HUES6 (cell line): ENCODE data around the gene MYO5C.
A peak's percentile ranks its signal among the peaks of the same experiment; 100 is the strongest.

Experiments used
- H3K27ac ChIP-seq: 2 replicates; pipeline ENCODE4 v1.7.0; 2013; ENCODE audit warnings: low read depth, mild to moderate bottlenecking, low read length, inconsistent platforms
- H3K27me3 ChIP-seq: 2 replicates; pipeline ENCODE4 v1.6.1; 2013; ENCODE audit warnings: low read length; ENCODE audit not compliant: control insufficient read depth, insufficient read depth
- H3K36me3 ChIP-seq: 2 replicates; pipeline ENCODE4 v1.6.1; 2013; ENCODE audit warnings: low read length; ENCODE audit not compliant: control insufficient read depth, insufficient read depth
- H3K4me1 ChIP-seq: 2 replicates; pipeline ENCODE4 v1.6.1; 2013; ENCODE audit warnings: low read length; ENCODE audit not compliant: control insufficient read depth, insufficient read depth
- H3K4me3 ChIP-seq: 2 replicates; pipeline ENCODE4 v1.5.1; 2013; ENCODE audit warnings: low read depth, low read length
- H3K9ac ChIP-seq: one replicate; pipeline ENCODE4 v1.6.1; 2013; ENCODE audit warnings: mild to moderate bottlenecking, low read length
- H3K9me3 ChIP-seq: 2 replicates; pipeline ENCODE4 v1.6.1; 2013; ENCODE audit warnings: low read depth, low read length; ENCODE audit not compliant: control insufficient read depth, insufficient read depth

Gene MYO5C

DNA sequence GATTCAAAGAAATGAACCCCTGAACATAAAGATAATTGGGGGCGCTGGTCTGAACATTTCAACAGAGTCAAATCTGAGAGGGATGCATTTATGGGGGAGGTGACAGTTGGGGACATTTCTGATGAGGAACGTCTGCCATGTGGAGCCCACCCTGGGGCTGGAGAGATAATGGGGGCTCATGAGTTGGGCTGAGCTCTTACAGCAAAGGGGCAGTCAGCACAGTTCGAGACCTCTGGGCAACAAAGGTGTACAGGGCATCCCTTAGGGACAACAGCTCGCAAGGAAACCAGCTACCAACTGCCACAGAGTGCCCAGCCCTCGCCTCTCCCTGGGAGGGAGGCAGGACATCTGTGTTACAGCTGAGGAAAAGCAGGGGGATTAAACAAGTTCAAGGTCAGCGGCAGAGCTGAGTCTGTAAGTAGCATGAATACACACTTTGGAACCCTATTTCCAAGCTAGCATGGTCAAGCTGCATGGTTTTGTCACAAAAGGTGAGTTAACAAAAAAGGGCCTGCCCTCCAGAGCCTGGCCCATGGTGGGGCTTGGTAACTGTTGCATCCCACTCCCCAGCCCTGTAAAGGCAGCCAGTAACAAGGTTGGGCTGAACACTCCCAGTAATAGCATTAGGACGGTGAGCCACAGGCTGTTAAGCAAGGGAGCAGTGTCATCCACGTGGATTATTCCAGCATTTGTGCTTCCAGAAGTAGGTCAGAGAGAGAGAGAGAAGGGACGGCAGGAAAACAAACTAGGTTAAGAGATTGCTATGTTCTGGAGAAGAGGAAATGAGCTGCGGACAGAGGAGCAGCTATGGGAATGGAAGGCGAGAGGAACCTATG is 108.7 kb downstream of the MYO5C start:
- peaks cover 4% of the 10 kb centered on the region; the same call in 1 of the 2 replicates for H3K4me1 ChIP-seq
- H3K27me3 ChIP-seq = no peaks in the 10 kb centered on the region
- no peak overlapping the region for H3K9ac ChIP-seq
- H3K27ac ChIP-seq = no peak overlapping the region
- no peak overlapping the region for H3K4me3 ChIP-seq
- no peaks in the 10 kb centered on the region for H3K36me3 ChIP-seq
- H3K9me3 ChIP-seq = no peaks in the 10 kb centered on the region

- peaks cover 11% of the 10 kb centered on the region for H3K27me3 ChIP-seq
- no peak overlapping the region for H3K4me3 ChIP-seq
- no peak overlapping the region for H3K27ac ChIP-seq
These were observed 110.4 kb downstream of the MYO5C start for GRCh38 chr15:52185151-52185561.

DNA sequence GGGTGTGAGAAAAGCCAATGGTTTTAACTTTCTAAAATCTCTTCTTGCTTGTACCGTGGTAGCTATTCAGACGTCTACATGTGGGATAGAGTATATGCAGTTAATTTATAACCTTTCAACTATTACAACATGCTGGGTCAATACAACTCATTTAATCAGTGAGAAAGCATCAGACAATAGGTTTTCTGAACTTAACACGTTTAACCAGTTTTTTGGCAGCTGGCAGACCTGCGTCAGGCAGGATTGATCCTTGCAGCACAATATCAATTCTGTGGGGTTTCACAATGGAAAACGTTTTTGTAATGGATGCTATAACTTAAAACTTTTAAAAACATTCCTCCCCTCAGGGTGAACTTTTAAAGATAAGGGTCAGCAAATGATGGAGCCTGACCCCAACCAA is 110.9 kb downstream of the MYO5C start:
- Histone ChIP-seq H3K27ac (no peak overlapping the region), H3K4me1 (peaks cover 5% of the 10 kb centered on the region), H3K27me3 (peaks cover 14% of the 10 kb centered on the region)

More at GRCh38 chr15:52185151-52185561, 110.4 kb downstream of the MYO5C start:
- peaks cover 5% of the 10 kb centered on the region for H3K4me1 ChIP-seq
- no peaks in the 10 kb centered on the region for H3K36me3 ChIP-seq
- no peaks in the 10 kb centered on the region for H3K9me3 ChIP-seq
- H3K9ac ChIP-seq = no peak overlapping the region

GRCh38 chr15:52183562-52184173 is 111.9 kb downstream of the MYO5C start:
- Histone ChIP-seq H3K4me3 (no peak overlapping the region), H3K27ac (no peak overlapping the region), H3K27me3 (peaks cover 14% of the 10 kb centered on the region), H3K9ac (no peak overlapping the region), H3K36me3 (no peaks in the 10 kb centered on the region), H3K4me1 (peaks cover 5% of the 10 kb centered on the region), H3K9me3 (no peaks in the 10 kb centered on the region)

More for the DNA sequence above, 110.9 kb downstream of the MYO5C start:
- H3K9ac ChIP-seq = no peak overlapping the region
- no peaks in the 10 kb centered on the region for H3K36me3 ChIP-seq
- H3K4me3 ChIP-seq = no peak overlapping the region
- no peaks in the 10 kb centered on the region for H3K9me3 ChIP-seq

DNA sequence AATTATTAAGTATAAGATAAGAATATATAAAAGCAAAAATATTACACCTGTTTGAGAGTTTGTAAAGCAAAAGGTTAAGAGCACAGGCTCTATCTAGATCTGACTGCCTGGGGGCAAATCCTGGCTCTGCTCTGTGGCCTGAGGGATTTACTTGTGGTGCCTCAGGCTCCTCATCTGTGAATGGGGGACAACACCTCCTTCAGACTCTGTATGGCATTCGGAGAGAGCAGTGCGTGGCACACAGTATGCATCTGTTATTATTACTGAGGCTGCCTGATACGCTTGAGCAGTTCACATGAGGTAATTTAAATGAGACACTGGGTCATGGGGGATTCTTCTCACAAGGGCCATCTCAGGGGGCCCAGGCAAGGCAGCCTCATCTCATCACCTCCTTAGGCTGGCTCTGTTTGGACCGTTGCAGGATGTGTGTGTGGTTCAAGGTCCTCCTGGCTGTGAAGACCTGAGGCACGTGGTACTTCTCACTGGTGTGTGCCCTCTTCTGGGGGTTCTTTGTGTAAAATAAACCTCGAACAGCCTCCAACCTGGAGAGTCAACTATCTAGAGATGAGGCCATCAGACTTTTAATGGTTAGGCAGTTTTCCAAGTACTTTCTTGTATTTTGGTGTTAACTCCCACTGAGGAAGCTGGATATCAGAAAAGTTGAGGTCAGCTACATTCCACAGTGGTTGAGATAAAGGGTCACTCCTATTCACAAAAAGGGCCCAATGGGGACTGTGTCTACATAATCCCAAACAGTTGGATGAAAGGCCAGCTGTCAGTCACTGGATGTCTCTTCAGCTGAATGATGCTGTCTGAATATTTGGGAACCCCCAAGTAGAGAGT is 113.4 kb downstream of the MYO5C start:
- Histone ChIP-seq H3K36me3 (no peaks in the 10 kb centered on the region), H3K9me3 (no peaks in the 10 kb centered on the region), H3K4me1 (peaks cover 5% of the 10 kb centered on the region), H3K27ac (no peak overlapping the region), H3K4me3 (no peak overlapping the region), H3K9ac (no peak overlapping the region), H3K27me3 (peaks cover 14% of the 10 kb centered on the region)

GRCh38 chr15:52180851-52181450 is 114.7 kb downstream of the MYO5C start:
- Histone ChIP-seq H3K27ac (no peak overlapping the region), H3K4me3 (peak overlapping the region; percentile 96), H3K9ac (peak overlapping the region; percentile 75), H3K27me3 (peaks cover 14% of the 10 kb centered on the region), H3K4me1 (peaks cover 5% of the 10 kb centered on the region), H3K9me3 (no peaks in the 10 kb centered on the region), H3K36me3 (no peaks in the 10 kb centered on the region)

- Histone ChIP-seq H3K9me3 (no peaks in the 10 kb centered on the region), H3K4me1 (peaks cover 5% of the 10 kb centered on the region), H3K9ac (peak overlapping the region; percentile 75), H3K36me3 (no peaks in the 10 kb centered on the region), H3K27me3 (peaks cover 14% of the 10 kb centered on the region), H3K27ac (no peak overlapping the region), H3K4me3 (peak overlapping the region; percentile 96)
These were observed 115.3 kb downstream of the MYO5C start for GRCh38 chr15:52180196-52180835.

- H3K27ac ChIP-seq = no peak overlapping the region
- H3K4me1 ChIP-seq = peaks cover 5% of the 10 kb centered on the region
- no peaks in the 10 kb centered on the region for H3K9me3 ChIP-seq
- peak overlapping the region; percentile 96 for H3K4me3 ChIP-seq
- peak overlapping the region; percentile 75 for H3K9ac ChIP-seq
- no peaks in the 10 kb centered on the region for H3K36me3 ChIP-seq
- H3K27me3 ChIP-seq = peaks cover 14% of the 10 kb centered on the region
These were observed 116.1 kb downstream of the MYO5C start for GRCh38 chr15:52179278-52180195.

- Histone ChIP-seq H3K27ac (no peak overlapping the region), H3K27me3 (peaks cover 14% of the 10 kb centered on the region), H3K36me3 (no peaks in the 10 kb centered on the region), H3K9me3 (no peaks in the 10 kb centered on the region), H3K4me1 (peaks cover 5% of the 10 kb centered on the region), H3K9ac (peak overlapping the region; percentile 75), H3K4me3 (peak overlapping the region; percentile 96)
These were observed 116.8 kb downstream of the MYO5C start for GRCh38 chr15:52178765-52179164.
